ENCODE results near the gene TPM1. TPM values are rescaled to one million over a fixed set of nuclear protein-coding genes. Genes with fewer than 3 reads are reported as not detected.
"Not testable (repeated sequence)": the region's sequence is repeated elsewhere in the genome, so short reads cannot be mapped to it uniquely, and the experiment has no call there.

TPM1 gene
- total RNA-seq, 2 donors from 2014 or later: 564 to 629 TPM

DNA sequence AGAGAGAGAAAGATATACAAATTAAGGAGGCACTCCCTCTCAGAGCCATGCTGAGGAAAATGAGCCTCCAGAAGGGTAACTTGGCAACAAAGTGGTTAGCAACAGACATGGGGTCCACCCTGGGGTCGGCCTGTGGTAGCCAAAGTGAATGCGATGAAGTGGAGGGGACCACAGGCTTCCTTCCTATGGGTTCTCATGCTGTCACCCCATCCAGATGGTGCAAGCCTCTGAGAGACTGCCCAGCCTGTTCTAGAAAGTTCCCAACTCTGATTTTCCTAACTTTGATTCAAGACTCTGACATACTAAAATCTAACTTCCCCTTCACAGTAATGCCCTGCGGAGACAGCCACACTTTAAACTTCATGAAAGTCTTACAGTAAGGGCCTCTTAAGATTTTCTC is 60.9 kb downstream of the TPM1 start:
- TF ChIP-seq POLR2A (IDR thresholded peaks at IDR 0.05) (no peak), POLR2AphosphoS5 (IDR thresholded peaks at IDR 0.05) (no peak), CTCF (IDR thresholded peaks at IDR 0.05) (no peak)
- intact Hi-C loops (cut with DNase I): no loop called here
- Histone ChIP-seq H3K27me3 (replicated peaks; ENCODE audit: insufficient read depth) (no peaks in the 10 kb centered on the region), H3K9me3 (no peaks in the 10 kb centered on the region), H3K36me3 (no peaks in the 10 kb centered on the region), H3K27ac (no peak overlapping the region), H3K4me1 (replicated peaks) (no peaks in the 10 kb centered on the region), H3K4me3 (no peak overlapping the region)
- no peak for DNase-seq (ENCODE audit: low spot score)
- WGBS: 90% methylated on average over 3 of the region's 3 CpGs

- no peak for DNase-seq (ENCODE audit: low spot score)
- H3K9me3 ChIP-seq: no peaks in the 10 kb centered on the region
- no peaks in the 10 kb centered on the region for H3K36me3 ChIP-seq
- H3K27me3 ChIP-seq (replicated peaks; ENCODE audit: insufficient read depth): no peaks in the 10 kb centered on the region
- no peaks in the 10 kb centered on the region for H3K4me1 ChIP-seq (replicated peaks)
- intact Hi-C loops (cut with DNase I): no loop called here
- TF ChIP-seq POLR2AphosphoS5 (IDR thresholded peaks at IDR 0.05): no peak
- TF ChIP-seq POLR2A (IDR thresholded peaks at IDR 0.05): no peak
- no peak for TF ChIP-seq CTCF (IDR thresholded peaks at IDR 0.05)
- H3K27ac ChIP-seq: no peak overlapping the region
- WGBS: 74% methylated on average over 7 of the region's 7 CpGs
- no peak overlapping the region for H3K4me3 ChIP-seq
These were observed 62.2 kb downstream of the TPM1 start for GRCh38 chr15:63104727-63105126.

GRCh38 chr15:63105354-63105753 is 62.8 kb downstream of the TPM1 start:
- intact Hi-C loops (cut with DNase I); H3K9me3 ChIP-seq; H3K27me3 ChIP-seq (replicated peaks; ENCODE audit: insufficient read depth); H3K4me3 ChIP-seq; DNase-seq (ENCODE audit: low spot score); H3K27ac ChIP-seq; H3K4me1 ChIP-seq (replicated peaks); H3K36me3 ChIP-seq: not testable (repeated sequence)
- WGBS: 71% methylated on average over 8 of the region's 8 CpGs

DNA sequence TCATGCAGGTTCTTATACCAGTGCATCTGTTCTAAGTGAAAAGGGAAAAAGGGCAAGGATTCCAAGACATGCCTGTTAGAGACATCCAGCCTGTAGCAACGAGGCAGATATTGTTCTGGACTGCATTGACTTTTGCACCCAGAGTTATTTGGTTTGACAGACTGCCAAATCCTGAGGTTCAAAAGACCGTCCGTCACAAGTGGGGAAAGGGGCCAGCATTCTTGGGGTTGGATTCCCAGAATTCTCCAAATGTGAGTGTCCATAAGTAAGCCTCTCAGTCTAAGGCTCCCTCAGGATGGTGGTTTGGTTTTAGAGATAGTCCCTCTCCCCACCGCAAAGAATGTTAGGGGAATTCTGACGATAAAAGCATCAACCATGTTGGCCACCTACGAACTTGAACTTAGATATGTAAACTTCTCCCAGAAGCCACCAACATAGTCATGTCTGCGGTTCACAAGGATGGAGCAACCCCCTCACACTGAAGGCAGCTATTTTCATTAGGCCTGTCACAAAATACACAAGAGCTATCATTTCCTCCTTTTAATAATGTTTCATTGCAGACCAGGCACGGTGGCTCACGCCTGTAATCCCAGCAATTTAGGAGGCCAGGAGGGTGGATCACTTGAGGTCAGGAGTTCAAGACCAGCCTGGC is 65.5 kb downstream of the TPM1 start:
- 38% methylated on average over 9 of the region's 9 CpGs for WGBS
- Histone ChIP-seq H3K27me3 (replicated peaks; ENCODE audit: insufficient read depth) (no peaks in the 10 kb centered on the region), H3K4me3 (no peak overlapping the region), H3K36me3 (no peaks in the 10 kb centered on the region), H3K9me3 (no peaks in the 10 kb centered on the region), H3K4me1 (replicated peaks) (no peaks in the 10 kb centered on the region), H3K27ac (no peak overlapping the region)
- DNase-seq (ENCODE audit: low spot score): no peak
- intact Hi-C loops (cut with DNase I): no loop called here
- TF ChIP-seq CTCF (IDR thresholded peaks at IDR 0.05) (no peak), POLR2AphosphoS5 (IDR thresholded peaks at IDR 0.05) (no peak), POLR2A (IDR thresholded peaks at IDR 0.05) (no peak)

DNA sequence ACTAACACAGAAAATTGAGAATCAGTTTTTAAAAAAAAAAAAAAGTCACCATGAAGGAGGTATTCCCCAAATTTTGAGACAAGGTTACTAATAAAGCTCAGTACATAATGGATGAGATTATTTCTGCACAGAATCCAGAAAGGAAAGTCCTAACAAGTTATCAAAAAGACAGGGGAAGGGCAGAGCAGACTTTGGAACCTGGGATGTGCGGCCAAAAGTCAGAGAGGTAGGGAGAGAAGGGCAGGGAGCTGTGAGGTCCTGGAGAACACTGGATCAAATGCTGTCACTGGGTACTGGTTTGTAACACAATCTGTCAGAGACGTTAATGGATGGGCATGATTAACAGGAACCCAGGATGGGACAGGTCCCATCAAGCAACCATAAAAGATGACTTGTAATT is 67.0 kb downstream of the TPM1 start:
- WGBS: 74% methylated on average over 2 of the region's 2 CpGs
- Histone ChIP-seq H3K4me3 (no peak overlapping the region), H3K27ac (no peak overlapping the region), H3K4me1 (replicated peaks) (no peaks in the 10 kb centered on the region), H3K27me3 (replicated peaks; ENCODE audit: insufficient read depth) (no peaks in the 10 kb centered on the region), H3K36me3 (no peaks in the 10 kb centered on the region), H3K9me3 (no peaks in the 10 kb centered on the region)
- intact Hi-C loops (cut with DNase I): no loop called here
- DNase-seq (ENCODE audit: low spot score): no peak
- TF ChIP-seq POLR2AphosphoS5 (IDR thresholded peaks at IDR 0.05): no peak
- TF ChIP-seq CTCF (IDR thresholded peaks at IDR 0.05): no peak
- TF ChIP-seq POLR2A (IDR thresholded peaks at IDR 0.05): no peak

All from prostate gland (tissue), 2 donors.